Chondrocyte (in vitro differentiated cells): ENCODE measurements around the gene SLIT3. TPM values are rescaled to one million over a fixed set of nuclear protein-coding genes. Genes with fewer than 3 reads are reported as not detected.

ENCODE experiments used
- DNase-seq: peaks from one replicate; pipeline ENCODE4 v3.0.0; 2021; ENCODE audit warnings: mixed read lengths, low spot score
- H3K27ac Mint-ChIP-seq: one replicate; pipeline ENCODE4 v1.8.0; 2021; ENCODE audit warnings: mild to moderate bottlenecking, moderate library complexity, mixed read lengths; ENCODE audit not compliant: unreplicated experiment
- H3K27me3 Mint-ChIP-seq: 2 replicates; pipeline ENCODE4 v1.8.0; 2021; ENCODE audit warnings: low read depth, mixed read lengths
- H3K36me3 Mint-ChIP-seq: 2 replicates; pipeline ENCODE4 v1.8.0; 2021; ENCODE audit warnings: low read depth, mixed read lengths
- H3K4me1 Mint-ChIP-seq: 2 replicates; pipeline ENCODE4 v1.8.0; 2021; ENCODE audit warnings: low read depth, mild to moderate bottlenecking, mixed read lengths
- H3K4me3 Mint-ChIP-seq: one replicate; pipeline ENCODE4 v1.8.0; 2021; ENCODE audit warnings: mild to moderate bottlenecking, moderate library complexity, mixed read lengths; ENCODE audit not compliant: unreplicated experiment
- H3K9me3 Mint-ChIP-seq: 2 replicates; pipeline ENCODE4 v1.8.0; 2021; ENCODE audit warnings: low read depth, mixed read lengths
- CTCF ChIP-seq: fragments of 200-600 bp; sonication (generic); IDR thresholded peaks from 2 replicates; pipeline ENCODE4 v1.5.0; 2021; ENCODE audit warnings: antibody characterized with exemption, mild to moderate bottlenecking, moderate library complexity
- total RNA-seq: library from RNA; stranded (reverse); gene quantifications from 3 replicates; pipeline ENCODE4 v1.2.1, GENCODE V29; 2021

SLIT3 gene
- total RNA-seq, 1 donor from 2014 or later = 116 TPM

DNA sequence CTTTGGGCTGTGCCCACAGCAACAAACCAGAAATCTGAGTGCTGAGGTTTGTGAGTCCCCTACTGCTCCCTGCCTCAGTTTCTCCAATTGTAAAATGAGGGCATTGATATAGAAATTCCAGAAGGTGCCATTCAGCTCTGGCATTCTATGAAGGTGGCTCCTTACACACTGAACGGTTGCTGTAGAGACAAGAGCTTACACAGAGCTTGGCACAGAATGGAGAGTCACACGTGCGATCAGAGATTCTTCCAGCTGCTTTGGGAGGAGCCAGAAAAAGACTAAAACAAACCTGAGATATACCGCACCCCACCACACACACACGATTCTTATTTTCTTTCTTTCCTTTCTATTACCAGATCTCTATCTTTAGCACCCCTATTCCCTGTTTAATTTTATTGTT, 122.7 kb downstream of the SLIT3 start:
- H3K36me3 Mint-ChIP-seq = peaks cover 5% of the 10 kb centered on the region
- H3K9me3 Mint-ChIP-seq = no peaks in the 10 kb centered on the region
- no peak for DNase-seq
- TF ChIP-seq CTCF = no peak
- H3K27ac Mint-ChIP-seq = no peak overlapping the region
- no peak overlapping the region for H3K4me3 Mint-ChIP-seq
- H3K4me1 Mint-ChIP-seq = peaks cover 34% of the 10 kb centered on the region
- no peaks in the 10 kb centered on the region for H3K27me3 Mint-ChIP-seq

DNA sequence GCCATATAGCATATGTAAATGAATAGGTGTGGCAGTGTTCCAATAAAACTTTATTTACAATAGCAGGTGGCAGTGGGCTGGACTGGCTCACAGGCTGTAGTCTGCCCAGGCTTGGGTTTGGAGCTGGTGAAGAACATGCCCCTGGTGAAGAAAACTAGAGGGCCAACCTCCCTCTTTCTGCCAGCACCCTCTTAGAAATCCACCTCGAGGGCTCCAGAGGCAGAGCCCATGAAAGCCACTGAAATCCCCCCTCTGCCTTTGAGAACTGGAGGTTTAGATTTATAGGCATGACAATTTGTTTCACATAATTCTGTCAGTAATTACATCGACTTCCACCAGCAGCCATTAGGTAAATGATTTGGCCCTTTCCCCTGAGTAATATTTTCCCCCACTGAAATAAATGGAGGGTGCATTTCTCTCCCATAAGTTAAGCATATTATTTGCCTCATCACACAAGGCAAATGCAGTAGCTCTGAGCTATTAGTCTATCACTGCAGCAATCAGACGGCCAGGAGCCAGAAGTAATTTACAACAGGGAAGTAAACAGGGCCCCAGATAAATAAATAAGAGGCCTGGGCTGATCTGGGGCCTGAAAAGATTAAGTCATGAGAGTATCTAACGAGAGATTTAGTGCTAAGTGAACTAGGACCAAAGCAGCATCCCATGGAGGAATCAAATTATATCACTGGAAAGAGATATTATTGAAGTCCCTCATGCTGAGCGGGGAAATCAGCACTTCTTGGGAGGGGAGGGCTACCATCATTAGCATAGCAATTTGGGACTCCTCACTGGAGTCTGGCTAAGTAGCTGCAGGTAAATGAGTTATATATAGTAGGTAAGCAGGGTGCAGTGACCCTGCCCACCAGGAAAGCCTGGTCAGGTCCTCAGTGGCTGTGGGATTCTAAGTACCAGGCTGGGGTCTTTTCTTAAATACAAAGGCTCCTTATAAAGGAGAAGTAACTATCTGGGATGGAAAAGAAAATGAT, 123.9 kb downstream of the SLIT3 start:
- no peak for DNase-seq
- Mint-ChIP-seq H3K9me3 (peaks cover 5% of the 10 kb centered on the region), H3K27ac (no peak overlapping the region), H3K4me1 (peaks cover 34% of the 10 kb centered on the region), H3K4me3 (no peak overlapping the region), H3K27me3 (no peaks in the 10 kb centered on the region), H3K36me3 (peaks cover 5% of the 10 kb centered on the region)
- TF ChIP-seq CTCF = no peak

DNA sequence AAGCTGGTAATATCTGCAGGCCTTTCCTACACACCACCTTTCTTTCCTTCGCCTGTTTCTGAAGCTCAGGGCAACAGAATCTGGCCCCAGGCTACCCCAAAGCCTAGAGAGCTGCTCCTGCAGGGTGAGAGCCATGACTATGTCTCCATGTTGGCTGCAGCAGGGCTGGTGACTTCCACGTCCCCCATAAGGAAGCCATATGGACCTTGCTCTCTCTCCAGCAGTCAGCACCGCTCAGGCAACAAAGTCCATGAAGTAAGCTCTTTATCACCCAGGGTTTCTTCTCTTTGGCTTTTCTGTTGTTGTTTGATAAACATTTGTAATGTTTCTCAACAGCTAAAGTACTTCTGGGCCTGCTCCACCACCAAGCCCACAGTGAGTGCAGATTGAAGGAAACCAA, 125.2 kb downstream of the SLIT3 start:
- H3K27me3 Mint-ChIP-seq = no peaks in the 10 kb centered on the region
- H3K27ac Mint-ChIP-seq = no peak overlapping the region
- H3K4me1 Mint-ChIP-seq = peaks cover 42% of the 10 kb centered on the region
- DNase-seq = no peak
- H3K36me3 Mint-ChIP-seq = peaks cover 5% of the 10 kb centered on the region
- no peak overlapping the region for H3K4me3 Mint-ChIP-seq
- no peak for TF ChIP-seq CTCF
- peaks cover 5% of the 10 kb centered on the region for H3K9me3 Mint-ChIP-seq

DNA sequence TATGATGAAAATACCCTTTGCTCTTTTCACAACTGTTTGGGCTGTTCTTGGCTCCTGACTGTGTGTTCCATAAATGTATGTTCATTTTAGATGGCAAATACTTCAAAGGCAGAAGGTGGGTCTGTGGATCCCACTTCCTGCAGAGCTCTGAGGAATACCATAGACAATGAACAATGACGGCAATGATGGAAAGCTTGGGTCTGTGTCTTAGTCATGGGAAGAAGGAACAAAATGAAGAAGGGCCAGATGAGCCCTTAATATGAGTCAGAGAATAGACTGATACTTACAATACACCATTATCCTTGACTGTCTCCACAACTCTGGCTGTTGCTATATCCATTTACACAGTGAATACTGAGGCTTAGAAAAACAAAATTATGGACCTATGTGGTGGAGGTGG, 126.0 kb downstream of the SLIT3 start:
- DNase-seq = no peak

DNA sequence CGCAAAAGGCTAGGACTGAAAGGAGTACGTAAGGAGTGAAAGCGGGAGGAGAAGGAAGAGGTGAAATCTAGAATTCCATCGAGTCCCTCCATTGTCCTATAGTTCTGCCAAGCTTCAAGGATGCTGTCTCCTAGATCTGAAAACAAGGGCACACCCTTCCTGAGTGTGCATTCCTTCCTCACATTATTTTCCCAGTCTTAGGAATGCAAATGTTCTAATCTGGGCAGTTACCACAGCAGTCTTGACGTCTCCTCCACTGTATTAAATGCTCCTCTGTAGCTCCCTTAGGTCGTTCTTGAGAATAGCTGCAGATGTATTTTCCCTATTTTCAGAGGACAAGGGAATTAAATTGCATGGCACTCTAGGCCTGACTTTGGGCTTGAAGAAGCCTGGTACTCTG, 127.6 kb downstream of the SLIT3 start:
- no peak for TF ChIP-seq CTCF
- H3K4me1 Mint-ChIP-seq = peaks cover 64% of the 10 kb centered on the region
- peaks cover 5% of the 10 kb centered on the region for H3K36me3 Mint-ChIP-seq
- no peak overlapping the region for H3K4me3 Mint-ChIP-seq
- H3K9me3 Mint-ChIP-seq = peaks cover 5% of the 10 kb centered on the region
- no peak for DNase-seq
- H3K27me3 Mint-ChIP-seq = no peaks in the 10 kb centered on the region
- peak overlapping the region; percentile 67 for H3K27ac Mint-ChIP-seq

More for the DNA sequence above, 126.0 kb downstream of the SLIT3 start:
- Mint-ChIP-seq H3K9me3 (peaks cover 5% of the 10 kb centered on the region), H3K4me3 (no peak overlapping the region), H3K27ac (no peak overlapping the region), H3K4me1 (peaks cover 49% of the 10 kb centered on the region), H3K27me3 (no peaks in the 10 kb centered on the region), H3K36me3 (peaks cover 5% of the 10 kb centered on the region)
- no peak for TF ChIP-seq CTCF
